GM19025 (cell line): ENCODE measurements around the gene SLC37A1.

Source experiments
- ATAC-seq: cut with Tn5 transposase; IDR thresholded peaks from one replicate; pipeline ENCODE4 v1.9.1; 2021; ENCODE audit warnings: mild to moderate bottlenecking, low read depth, moderate library complexity; ENCODE audit not compliant: unreplicated experiment

The SLC37A1 gene

GRCh38 chr21:42500225-42500624 is 13.4 kb upstream of the SLC37A1 start:
- no peak for ATAC-seq

GRCh38 chr21:42500736-42501135 is 12.9 kb upstream of the SLC37A1 start:
- no peak for ATAC-seq

- no peak for ATAC-seq
Measured at GRCh38 chr21:42503711-42504110, 9.9 kb upstream of the SLC37A1 start.

GRCh38 chr21:42505090-42505726 is 8.4 kb upstream of the SLC37A1 start:
- ATAC-seq: peak; percentile 76

GRCh38 chr21:42507418-42507817 is 6.2 kb upstream of the SLC37A1 start:
- ATAC-seq: no peak

GRCh38 chr21:42508371-42508770 is 5.3 kb upstream of the SLC37A1 start:
- no peak for ATAC-seq

- no peak for ATAC-seq
Measured at GRCh38 chr21:42509244-42509643, 4.4 kb upstream of the SLC37A1 start.

- ATAC-seq: no peak
Measured at GRCh38 chr21:42512346-42513034, 1.2 kb upstream of the SLC37A1 start.

- peak; percentile 59 for ATAC-seq
Measured at GRCh38 chr21:42513985-42514882, 582 bp downstream of the SLC37A1 start.

GRCh38 chr21:42514883-42515228 is 1.2 kb downstream of the SLC37A1 start:
- no peak for ATAC-seq

- no peak for ATAC-seq
Measured at GRCh38 chr21:42515708-42516502, 2.3 kb downstream of the SLC37A1 start.

- ATAC-seq: no peak
Measured at GRCh38 chr21:42518215-42518614, 4.6 kb downstream of the SLC37A1 start.

- ATAC-seq: no peak
Measured at GRCh38 chr21:42518626-42519025, 5.0 kb downstream of the SLC37A1 start.

GRCh38 chr21:42520628-42521253 is 7.1 kb downstream of the SLC37A1 start:
- ATAC-seq: no peak

GRCh38 chr21:42521384-42521783 is 7.7 kb downstream of the SLC37A1 start:
- ATAC-seq: no peak

- ATAC-seq: no peak
Measured at GRCh38 chr21:42521805-42522204, 8.2 kb downstream of the SLC37A1 start.

- no peak for ATAC-seq
Measured at GRCh38 chr21:42522271-42522670, 8.6 kb downstream of the SLC37A1 start.

- ATAC-seq: no peak
Measured at GRCh38 chr21:42522771-42523170, 9.1 kb downstream of the SLC37A1 start.

- ATAC-seq: no peak
Measured at GRCh38 chr21:42523211-42523610, 9.6 kb downstream of the SLC37A1 start.

- ATAC-seq: no peak
Measured at GRCh38 chr21:42523941-42524340, 10.3 kb downstream of the SLC37A1 start.
